HG02884 (cell line): ENCODE measurements around the gene AAR2.

ENCODE experiments used
- ATAC-seq: cut with Tn5 transposase; IDR thresholded peaks from one replicate; pipeline ENCODE4 v1.9.1; 2021; ENCODE audit warnings: mild to moderate bottlenecking, moderate library complexity; ENCODE audit not compliant: unreplicated experiment

Gene AAR2

DNA sequence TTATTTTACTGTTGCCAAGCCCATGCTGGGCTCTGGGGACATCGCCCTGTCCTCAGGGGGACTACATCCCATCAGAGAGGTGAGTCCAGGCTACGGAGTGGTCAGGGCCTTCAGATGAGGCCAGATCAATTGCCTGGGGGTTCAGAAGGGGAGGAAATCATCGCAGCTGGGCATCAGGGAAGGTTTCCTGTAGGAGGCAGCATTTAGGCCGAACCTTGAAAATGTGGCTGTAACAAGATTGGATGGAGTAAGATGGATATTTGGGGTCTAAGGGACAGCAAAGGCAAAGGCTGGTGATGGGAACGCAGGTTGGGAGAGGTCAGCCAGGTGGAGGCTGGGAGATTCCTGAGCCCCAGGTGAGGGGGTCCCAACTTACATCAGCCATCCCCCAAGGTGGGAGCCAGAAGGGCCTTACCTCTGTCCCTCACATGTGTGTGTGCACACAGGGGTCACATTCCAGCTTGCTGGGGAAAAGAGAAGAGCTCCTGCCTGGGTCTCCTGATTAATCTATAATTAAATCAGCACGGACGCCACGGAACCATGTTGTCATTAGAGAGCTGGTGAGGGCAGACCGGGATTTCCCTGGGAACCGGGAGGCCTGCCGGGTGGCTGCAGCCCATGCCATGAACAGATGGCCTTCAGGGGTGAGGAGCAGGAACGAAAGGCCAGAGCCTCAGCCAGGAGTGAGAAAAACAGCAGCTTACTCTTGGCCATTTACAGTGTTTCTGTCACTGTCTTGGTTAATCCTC is 39.3 kb downstream of the AAR2 start:
- no peak for ATAC-seq

DNA sequence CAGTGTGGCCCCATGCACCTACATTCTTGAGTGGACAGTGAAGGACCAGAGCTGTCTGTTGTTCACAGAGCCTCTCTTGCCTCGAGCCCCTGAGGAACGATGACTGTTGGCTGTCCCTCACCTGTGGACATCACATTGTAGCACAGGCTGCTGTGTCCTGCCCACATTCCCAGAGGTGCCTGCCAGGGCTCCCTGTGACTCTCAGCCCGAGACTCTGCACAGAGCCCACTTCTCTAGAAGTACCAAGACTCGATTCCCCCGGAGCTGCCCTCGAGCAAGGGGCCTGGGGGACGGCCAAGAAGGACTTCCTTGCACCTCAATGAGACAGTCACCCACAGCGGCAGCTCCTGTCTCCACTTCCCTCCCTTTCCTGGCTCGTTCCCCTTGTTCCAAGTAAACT is 41.3 kb downstream of the AAR2 start:
- ATAC-seq = no peak

DNA sequence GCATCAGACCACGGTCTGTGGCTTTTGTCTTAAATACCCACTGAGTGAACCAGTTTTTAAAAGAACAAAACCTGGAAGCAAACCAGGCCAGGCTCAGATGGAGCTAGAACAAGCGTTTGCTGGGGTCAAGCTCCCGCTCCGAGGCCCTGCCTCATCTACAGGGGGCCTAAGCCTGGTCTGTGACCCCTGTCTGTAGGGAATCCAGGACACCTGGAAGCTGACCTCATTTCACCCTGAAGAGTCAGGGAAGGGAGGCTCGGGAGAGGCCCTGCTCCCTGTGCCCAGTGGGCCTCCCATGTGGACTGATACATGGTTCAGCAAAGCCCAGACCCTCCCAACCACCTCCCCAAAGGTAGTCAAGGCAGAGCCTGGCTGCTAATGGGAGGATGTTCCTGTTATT is 43.1 kb downstream of the AAR2 start:
- ATAC-seq = no peak

DNA sequence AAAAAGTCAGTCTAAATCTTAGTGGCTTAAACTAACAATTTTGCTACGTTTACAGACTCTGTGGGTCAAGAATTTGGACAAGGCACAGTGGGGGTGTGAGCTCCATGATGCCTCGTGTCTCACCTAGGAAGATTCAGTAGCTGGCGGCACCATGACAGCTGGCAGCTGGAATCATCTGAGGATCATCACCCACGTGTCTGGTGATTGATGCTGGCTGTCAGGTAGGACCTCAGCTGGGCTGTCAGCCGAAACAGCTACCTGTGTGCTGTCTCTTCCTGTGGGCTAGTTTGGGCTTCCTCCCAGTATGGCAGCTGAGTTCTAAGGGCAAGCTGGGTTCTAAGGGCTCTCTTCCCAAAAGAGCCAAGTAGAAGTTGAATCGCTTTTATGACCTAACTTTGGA is 43.5 kb downstream of the AAR2 start:
- ATAC-seq = no peak

DNA sequence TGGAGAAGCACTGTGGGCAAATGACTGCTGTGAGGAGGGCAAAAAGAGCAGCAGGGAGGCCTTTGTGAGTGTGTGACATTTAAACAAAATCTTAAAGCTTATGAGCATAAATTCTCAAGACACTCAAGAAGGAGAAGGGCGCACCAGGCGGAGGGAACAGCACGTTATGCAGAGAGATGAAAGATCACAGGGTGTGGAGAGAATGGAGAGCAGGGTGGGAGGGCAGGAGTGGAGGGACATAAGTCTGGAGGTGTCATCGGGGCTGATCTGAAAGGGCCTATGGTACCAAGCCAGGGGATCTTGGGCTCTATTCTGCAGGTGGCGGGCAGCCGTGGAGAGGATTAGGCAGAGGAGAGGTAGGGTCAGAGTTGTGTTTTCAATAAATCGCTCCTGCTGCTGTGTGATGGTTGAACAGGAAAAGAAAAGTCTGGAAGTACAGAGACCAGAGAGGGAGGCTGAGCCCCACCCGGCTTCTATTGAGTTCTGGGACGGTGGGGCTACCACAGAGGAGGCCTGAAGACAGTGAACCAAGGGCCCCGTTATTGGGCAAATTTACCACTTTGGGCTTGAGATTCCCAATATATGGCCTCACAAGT is 45.6 kb downstream of the AAR2 start:
- ATAC-seq = no peak

DNA sequence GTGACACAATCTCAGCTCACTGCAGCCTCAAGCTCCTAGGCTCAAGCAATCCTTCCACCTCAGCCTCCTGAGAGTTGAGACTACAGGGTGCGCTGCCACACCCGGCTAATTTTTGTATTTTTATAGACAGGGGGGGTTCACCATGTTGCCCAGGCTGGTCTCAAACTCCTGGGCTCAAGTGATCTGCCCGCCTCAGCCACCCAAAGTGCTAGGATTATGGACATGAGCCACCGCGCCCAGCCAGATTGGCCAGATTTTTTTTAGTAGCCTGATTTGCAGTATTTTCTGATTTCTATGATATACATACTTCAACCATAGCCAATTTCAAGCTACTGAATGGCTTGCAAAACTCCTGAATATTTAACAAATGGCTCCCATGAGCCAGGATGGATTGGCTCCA is 48.5 kb downstream of the AAR2 start:
- no peak for ATAC-seq

DNA sequence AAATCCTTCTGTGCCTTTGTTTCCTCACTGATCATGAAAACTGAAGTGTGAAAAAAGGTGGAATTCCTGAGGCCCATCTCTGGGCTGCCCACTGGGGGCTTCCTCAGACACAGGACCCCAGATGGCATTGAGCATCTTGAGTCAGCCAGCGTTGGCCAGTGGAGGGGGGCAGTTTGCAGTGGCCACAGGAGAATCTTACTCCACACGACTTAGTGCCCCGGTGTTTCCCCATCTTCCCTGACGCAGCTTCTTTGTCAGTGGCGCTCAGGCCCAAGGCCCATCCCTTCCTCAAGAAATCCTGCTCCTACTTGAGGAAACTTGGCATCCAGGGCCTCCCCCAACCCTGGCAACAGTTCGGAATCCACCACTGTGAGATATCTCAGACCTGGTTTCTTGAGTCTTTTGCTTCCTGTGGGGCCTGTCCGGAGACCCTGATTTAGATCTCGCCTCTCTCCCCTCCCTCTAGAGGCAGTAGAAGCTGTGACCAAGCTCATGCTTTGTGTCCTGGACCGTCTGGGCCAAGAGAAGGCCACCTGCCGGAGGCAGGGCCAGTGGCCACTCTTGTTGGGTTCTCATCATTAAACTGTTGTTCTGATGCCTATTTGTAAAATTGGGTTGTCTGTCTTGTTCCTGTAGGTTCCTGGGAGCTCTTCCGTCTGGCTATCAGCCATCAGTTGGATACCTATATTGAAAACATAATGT is 49.6 kb downstream of the AAR2 start:
- ATAC-seq = no peak

DNA sequence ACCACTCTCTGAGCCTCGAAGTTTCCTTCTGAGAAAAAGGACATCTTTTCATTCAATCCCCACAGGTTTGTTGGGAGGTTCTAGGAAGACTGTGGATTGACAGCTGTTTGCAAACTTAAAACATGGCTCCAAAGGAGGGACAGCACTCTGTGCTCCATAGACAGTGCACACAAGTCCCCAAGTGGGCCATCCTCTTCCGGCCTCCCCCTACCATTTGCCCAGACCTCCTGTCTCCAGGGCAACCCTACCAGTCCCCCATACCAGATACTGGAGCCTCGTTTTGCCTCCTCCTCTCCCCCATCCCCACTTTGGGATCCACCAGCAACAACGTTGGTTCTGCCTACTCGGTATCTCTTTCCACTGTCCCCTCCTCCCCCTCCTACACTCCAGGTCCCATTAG is 61.4 kb downstream of the AAR2 start:
- no peak for ATAC-seq

DNA sequence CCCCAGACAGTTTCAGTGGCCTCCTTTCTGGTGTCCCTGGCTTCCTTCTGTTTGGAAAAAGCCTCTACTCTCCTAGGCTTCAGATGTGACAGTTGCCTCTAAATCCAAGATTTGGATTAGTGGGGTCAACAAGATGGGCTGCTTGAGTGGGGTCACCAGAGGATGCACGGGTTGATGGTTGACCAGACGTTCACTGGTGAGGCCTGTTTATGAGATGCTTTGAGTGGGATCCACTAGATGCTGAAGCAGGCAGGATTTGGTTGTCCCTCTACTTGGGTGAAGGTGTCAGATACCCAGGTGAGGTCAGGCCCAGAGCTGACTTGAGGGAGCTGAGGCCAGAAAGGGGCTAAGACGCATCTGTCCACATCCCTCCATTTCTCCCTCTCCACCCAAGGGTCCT is 61.8 kb downstream of the AAR2 start:
- no peak for ATAC-seq

DNA sequence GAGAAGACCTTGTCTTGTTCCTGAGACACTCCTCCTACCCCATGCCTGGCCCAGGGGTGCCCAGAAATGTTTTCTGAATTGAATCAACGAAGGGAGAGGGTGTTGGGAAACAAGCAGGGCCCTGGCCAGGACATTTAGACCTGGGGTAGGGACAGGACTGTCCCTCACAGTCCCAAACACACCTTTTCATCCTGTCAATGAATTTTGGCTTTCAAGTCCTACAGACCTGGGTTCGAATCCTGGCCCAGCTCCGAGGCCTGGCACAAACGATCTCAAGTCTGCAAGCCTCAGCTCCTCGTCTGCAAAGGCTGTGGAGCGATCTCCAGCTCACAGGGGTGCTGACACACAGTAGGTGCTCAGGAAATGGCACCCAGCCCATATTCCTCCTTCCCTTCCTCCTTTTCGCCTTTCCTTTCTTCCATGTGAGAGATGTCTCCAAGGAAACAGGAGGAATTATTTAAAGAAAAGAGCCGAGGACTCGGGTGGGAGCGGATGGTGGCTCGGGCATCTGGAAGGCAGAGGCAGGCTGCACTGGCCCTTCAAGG is 62.6 kb downstream of the AAR2 start:
- ATAC-seq = no peak

DNA sequence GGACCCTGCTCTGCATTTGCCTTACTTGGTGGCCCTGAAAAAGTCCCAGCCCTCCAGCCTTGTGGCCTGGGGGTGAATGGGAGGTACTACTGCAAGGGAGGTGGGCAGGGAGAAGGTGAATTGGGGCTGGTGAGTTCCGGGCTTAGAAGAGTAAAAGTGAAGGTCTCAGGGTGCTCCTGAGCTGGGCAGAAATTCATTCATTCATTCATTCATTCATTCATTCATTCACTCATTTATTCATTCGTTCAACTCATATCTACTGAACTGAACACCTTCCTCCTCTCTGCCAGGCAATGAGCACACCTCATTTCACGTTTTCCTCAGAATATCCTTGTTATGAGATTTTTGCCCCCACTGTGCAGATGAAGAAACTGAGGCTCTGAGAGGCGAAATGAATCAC is 63.2 kb downstream of the AAR2 start:
- no peak for ATAC-seq

DNA sequence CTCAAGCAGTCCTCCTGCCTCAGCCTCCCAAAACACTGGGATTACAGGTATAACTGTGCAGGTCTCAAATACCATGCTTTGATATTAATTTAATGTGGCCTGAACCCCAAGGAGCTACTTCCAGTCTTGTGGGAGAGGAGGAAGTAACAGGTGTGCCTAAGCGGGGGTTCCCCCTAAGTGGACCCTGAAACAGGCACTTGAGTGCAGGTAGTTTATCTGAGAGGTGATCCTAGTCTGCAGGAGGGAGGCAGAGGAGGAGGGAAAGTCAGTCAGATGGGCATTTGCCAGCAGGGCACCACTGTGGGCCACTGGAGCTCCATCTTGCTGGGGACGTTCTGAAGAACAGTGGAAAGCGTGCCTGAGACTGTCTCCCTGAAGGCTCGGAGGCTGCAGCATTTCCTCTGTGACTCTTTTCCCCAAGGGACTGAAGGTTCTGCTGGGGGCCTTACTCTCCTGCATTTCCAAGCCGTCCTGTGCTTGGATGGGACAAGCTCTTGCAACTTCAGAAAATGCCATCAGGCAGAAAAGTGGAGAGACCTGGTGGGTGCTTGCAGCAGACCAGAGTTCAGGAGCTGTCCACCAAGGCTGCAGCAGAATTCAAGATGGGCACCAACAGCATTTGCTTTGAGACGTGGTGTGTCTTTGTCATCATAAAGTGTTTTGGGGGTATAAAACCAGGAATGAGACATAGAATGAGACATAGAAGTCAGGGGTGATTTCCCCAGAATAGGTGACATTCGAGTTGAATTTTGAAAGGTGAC is 65.3 kb downstream of the AAR2 start:
- ATAC-seq = no peak

DNA sequence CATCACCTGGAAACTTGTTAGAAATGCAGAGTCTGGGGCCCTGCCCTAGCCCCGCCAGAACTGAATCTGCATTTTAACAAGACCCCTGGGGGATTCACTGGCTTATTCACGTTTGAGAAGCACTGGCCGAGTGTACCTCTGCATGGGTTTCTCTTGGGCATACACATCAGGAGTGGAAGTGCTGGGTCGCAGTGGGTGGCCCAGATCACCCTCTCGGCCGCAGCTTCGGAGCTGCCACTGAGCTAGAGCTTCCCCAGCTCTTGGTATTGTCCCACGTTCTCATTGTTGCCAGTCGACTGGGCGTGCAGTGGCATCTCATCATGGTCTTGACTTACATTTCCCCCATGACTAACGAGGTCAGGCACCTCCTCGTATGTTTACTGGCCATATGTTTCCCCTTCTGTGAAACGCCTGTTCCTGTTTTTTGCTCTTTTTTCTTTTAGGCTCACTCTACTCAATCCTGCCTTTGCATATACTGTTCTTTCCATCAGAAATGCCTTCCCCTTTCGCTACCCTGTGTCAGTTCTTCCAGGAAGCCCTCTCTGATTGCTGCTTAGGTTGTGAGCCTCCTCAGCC is 66.8 kb downstream of the AAR2 start:
- ATAC-seq = no peak

DNA sequence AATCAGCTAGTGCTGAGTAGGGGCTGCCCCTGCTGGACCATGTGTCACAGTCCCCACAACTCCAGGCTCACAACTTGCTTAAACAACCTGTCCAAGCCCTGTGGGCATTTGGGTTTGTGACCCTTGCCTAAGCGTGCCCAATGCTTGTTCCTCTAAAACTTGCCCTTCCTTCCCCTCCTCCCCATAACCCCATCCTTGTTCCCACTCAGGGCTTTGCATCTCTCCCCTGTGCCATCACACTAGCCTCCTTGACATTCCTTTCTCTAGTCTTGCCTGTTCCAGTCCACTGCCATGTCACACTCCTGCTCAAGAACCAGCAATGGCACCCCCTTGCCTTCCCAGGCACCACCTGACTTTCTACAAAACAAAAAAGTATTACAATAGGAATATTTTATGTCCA is 67.6 kb downstream of the AAR2 start:
- no peak for ATAC-seq

DNA sequence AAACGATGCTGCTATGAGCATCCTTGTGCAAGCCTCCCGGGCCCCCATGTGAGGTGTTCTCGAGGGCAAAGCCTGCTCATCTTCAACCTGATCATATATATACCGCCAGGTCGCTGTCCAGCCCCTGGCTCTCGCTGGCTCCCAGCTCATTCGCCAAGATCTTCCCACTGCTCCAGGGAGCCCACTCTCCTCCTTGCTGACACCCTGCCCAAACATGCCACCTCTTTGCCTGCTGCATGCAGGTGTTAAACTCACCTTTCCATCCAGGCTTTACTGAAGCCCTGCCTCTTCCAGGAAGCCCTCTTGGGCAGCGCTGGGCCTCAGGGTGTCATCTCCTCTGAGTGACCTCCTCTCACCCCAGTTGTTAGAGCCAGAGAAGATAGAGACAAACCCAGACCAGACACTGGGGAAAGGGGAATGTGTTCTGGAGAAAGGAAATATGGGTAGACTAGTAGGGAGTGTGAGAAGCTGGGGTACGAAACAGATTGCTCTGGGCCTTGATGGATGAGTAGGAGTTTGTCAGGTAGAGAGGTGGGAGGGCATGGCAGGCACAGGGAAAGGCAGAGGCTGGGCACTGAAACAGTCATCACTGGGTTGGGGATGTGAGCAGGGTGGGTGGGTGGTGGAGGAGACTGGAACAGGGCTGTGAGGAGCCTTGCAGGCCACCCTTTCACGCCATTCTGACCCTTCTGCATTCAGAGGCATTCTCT is 68.7 kb downstream of the AAR2 start:
- ATAC-seq = no peak

DNA sequence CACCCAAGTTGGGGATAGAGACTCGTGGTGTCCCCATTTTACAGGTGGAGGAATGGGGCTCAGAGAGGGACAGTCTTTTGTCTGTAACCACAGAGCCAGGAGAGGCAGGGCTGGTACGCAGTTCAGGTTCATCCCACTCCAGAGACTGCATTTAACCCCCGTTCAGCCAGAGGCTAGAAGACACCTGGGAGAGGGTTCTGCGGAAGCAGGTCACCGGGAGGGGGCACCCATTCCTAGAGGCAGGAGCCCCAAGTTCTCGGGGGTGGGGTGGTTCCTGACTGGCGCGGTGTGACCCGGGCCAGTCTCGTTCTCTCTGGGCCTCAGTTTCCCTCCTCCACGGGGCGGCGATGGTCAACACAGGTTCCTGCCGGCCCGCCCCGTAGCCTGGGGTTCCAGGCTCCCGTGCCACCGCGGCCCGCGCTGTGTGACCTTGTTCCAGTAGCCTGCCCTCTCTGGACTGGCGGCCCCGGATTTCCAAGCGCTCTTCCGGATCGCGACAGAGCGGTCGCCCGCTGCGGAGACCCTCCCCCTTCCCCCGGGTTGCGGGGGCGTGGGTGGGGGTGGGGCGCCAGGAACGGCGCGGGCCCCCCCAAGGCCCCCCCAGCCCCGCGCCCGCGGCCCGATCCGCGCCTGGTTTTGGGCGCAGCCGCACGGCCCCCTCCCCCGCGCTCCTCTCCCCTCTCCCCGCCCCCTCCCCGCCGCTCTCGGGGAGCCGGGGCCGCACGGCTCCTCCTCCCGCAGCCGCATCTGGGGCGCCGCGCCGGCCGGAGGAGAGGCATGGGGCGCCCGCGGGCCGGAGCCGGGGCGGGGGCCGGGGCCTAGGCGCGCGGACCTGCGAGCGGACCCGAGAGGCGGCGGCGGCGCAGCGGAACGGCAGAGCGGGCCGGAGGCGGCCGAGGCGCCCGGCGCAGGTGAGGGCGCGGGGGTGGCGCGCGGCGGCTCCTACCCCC is 69.6 kb downstream of the AAR2 start, which contains the start of gene DLGAP4:
Gene DLGAP4 (plus strand): TSS at position 738 of the 950 bp plus-strand sequence. CDS start 125,379 bp downstream, outside the sequence.
- ATAC-seq = no peak
